K562 (cell line): ENCODE measurements around the gene AKR1A1. TPM values are rescaled to one million over a fixed set of nuclear protein-coding genes. Genes with fewer than 3 reads are reported as not detected.

Experiments
- ATAC-seq: fragments of 200-7000 bp; cut with Tn5 transposase; 3 replicates; pipeline ENCODE4 v1.9.1; 2020; ENCODE audit warnings: moderate library complexity
- BruUV-seq: library from RNA; stranded (reverse); fragments of 400-500 nt; replicated peaks from 2 replicates; lab custom pipeline; 2021; lab: Mats Ljungman, UMichigan
- CTCF ChIA-PET: fragments of 300-600 bp; formaldehyde crosslinking; extraction: SDS; loops from one replicate; lab custom pipeline; 2021; ENCODE audit warnings: low intra/inter-chr PET ratio; lab: Yijun Ruan, JAX
- POLR2A ChIA-PET: fragments of 300-600, 350-650 bp; sonication (Branson Sonifier 250); formaldehyde crosslinking; extraction: SDS; loops from one replicate; lab custom pipeline; 2021; ENCODE audit warnings: antibody characterized with exemption, inconsistent platforms; lab: Yijun Ruan, JAX
- DNase-seq, 4 experiments: peaks; one replicate each; pipeline versions ENCODE4 v3.0.0 to v3.0.0-alpha.2; 2011 to 2018; ENCODE audit warnings: low spot score in 3 of 4, mixed read lengths in 3 of 4; ENCODE audit errors: extremely low read depth in 1 of 4
- FAIRE-seq: peaks from 2 replicates; lab custom pipeline; 2011; peaks lifted over from hg19 to GRCh38; lab: Jason Lieb, UNC
- H2AFZ ChIP-seq: 2 replicates; pipeline ENCODE4 v1.6.0; 2011; ENCODE audit warnings: low read depth, low read length, control low read depth, inconsistent platforms
- H3K27ac ChIP-seq: fragments of 200-600 bp; 3 replicates; pipeline ENCODE4 v1.8.0; 2011; ENCODE audit warnings: low read depth, mild to moderate bottlenecking, control low read depth, inconsistent platforms, low read length, moderate library complexity, mixed read lengths; ENCODE audit errors: extremely low read depth
- H3K27me3 ChIP-seq, 2 experiments: fragments of 300-600 bp in 1 of 2; 2 replicates in 1 of 2; 3 replicates in 1 of 2; pipeline versions ENCODE4 v1.6.0 to v1.8.0; 2011; ENCODE audit warnings: inconsistent platforms in 2 of 2, low read length in 2 of 2, mild to moderate bottlenecking in 1 of 2, mixed read lengths in 1 of 2, moderate library complexity in 1 of 2; ENCODE audit not compliant: control insufficient read depth in 2 of 2, insufficient read depth in 2 of 2
- H3K36me3 ChIP-seq: fragments of 300-600 bp; 3 replicates; pipeline ENCODE4 v1.8.0; 2011; ENCODE audit warnings: mild to moderate bottlenecking, low read length, inconsistent platforms; ENCODE audit not compliant: control insufficient read depth, insufficient read depth
- H3K4me1 ChIP-seq, 2 experiments: fragments of 200-600 bp in 1 of 2; replicated peaks in 1 of 2; 2 replicates in 1 of 2; 3 replicates in 1 of 2; pipeline versions ENCODE4 v1.5.1 to v1.8.0; 2011; ENCODE audit warnings: inconsistent platforms in 2 of 2, low read length in 2 of 2, mild to moderate bottlenecking in 1 of 2, mixed read lengths in 1 of 2, moderate library complexity in 1 of 2; ENCODE audit not compliant: control insufficient read depth in 2 of 2, insufficient read depth in 2 of 2
- H3K4me2 ChIP-seq: 2 replicates; pipeline ENCODE4 v1.6.1; 2011; ENCODE audit warnings: low read length, control low read depth, inconsistent platforms, mixed read lengths; ENCODE audit not compliant: insufficient read depth
- H3K4me3 ChIP-seq: fragments of 200-600 bp; sonication (generic), shearing (Covaris generic); 2 replicates; pipeline ENCODE4 v1.5.1; 2016; ENCODE audit warnings: control low read depth, inconsistent platforms
- H3K79me2 ChIP-seq: fragments of 200-600 bp; 3 replicates; pipeline ENCODE4 v1.8.0; 2011; ENCODE audit warnings: low read length, inconsistent platforms; ENCODE audit not compliant: control insufficient read depth, insufficient read depth
- H3K9ac ChIP-seq, 2 experiments: 2 replicates each; pipeline versions ENCODE4 v1.6.0 to v1.6.1; 2011; ENCODE audit warnings: low read depth in 2 of 2, low read length in 2 of 2, control low read depth in 1 of 2, inconsistent platforms in 1 of 2, mild to moderate bottlenecking in 1 of 2, mixed read lengths in 1 of 2; ENCODE audit not compliant: insufficient read depth in 1 of 2
- H3K9me1 ChIP-seq: one replicate; pipeline ENCODE4 v1.6.0; 2011; ENCODE audit warnings: inconsistent platforms, mild to moderate bottlenecking, low read length, moderate library complexity; ENCODE audit not compliant: control insufficient read depth, insufficient read depth
- H3K9me3 ChIP-seq: replicated peaks from 2 replicates; pipeline ENCODE4 v1.5.1; 2011; ENCODE audit warnings: low read depth, low read length, inconsistent platforms; ENCODE audit not compliant: control insufficient read depth, insufficient read depth
- H4K20me1 ChIP-seq: replicated peaks from 2 replicates; pipeline ENCODE4 v1.6.1; 2011; ENCODE audit warnings: low read length, inconsistent platforms, mixed read lengths; ENCODE audit not compliant: control insufficient read depth, insufficient read depth
- BRCA1 ChIP-seq, 2 experiments: fragments of 450-650 bp in 1 of 2; sonication (generic) in 1 of 2; formaldehyde crosslinking in 1 of 2; IDR thresholded peaks; 2 replicates each; pipeline versions ENCODE4 v1.5.0 to v1.6.1; 2017 to 2020; ENCODE audit warnings: mild to moderate bottlenecking in 1 of 2, missing genetic modification reagents in 1 of 2
- HNRNPLL ChIP-seq: fragments of 200-400 bp; formaldehyde crosslinking; IDR thresholded peaks from 2 replicates; pipeline ENCODE4 v1.6.1; 2017; ENCODE audit warnings: low read length, low read depth, mild to moderate bottlenecking; ENCODE audit not compliant: poor library complexity, severe bottlenecking
- TRIM24 ChIP-seq, 2 experiments: fragments of 450-650 bp; IDR thresholded peaks; 2 replicates each; pipeline ENCODE4 v1.6.1; 2016
- WGBS: fragments of 100-300 bp; shearing (Covaris generic); methylation state at CpG from one replicate; pipeline ENCODE4 v1.1.6; 2016; ENCODE audit warnings: low coverage, mixed read lengths; ENCODE audit not compliant: insufficient coverage; ENCODE audit errors: missing lambda C conversion rate; 5-methylcytosine and 5-hydroxymethylcytosine counted together
- in situ Hi-C: fragments of 300-500 bp; cut with MboI; formaldehyde crosslinking; loops from 4 replicates; pipeline ENCODE4 v1.15.0; 2018; ENCODE audit warnings: inconsistent platforms, mixed read lengths
- intact Hi-C: fragments of 100-400 bp; cut with micrococcal nuclease; formaldehyde crosslinking; loops from 2 replicates; pipeline ENCODE4 v1.14.2; 2022
- polyA plus RNA-seq, 8 experiments: library from polyadenylated mRNA; depleted of rRNA in 4 of 8; stranded (reverse) in 5 of 8; unstranded in 3 of 8; fragments of >200 nt; fragmentation: Nextera tagmentation in 2 of 8; fragmentation: Illumina TruSeq in 1 of 8; extraction: Ambion mirVana in 2 of 8; extraction: Trizol in 1 of 8; gene quantifications; 2 replicates each; pipeline versions ENCODE4 v1.2.1 to v1.2.3, GENCODE V29; 2011 to 2014; ENCODE audit warnings: inconsistent platforms in 1 of 8, missing spikeins in 1 of 8
- total RNA-seq, 7 experiments: library from RNA; depleted of rRNA in 6 of 7; stranded (reverse); fragments of >200 nt in 6 of 7; fragmentation: Illumina TruSeq in 2 of 7; extraction: Trizol in 2 of 7; gene quantifications; 2 replicates each; pipeline versions ENCODE4 v1.2.1 to v1.2.3, GENCODE V29; 2011 to 2021; ENCODE audit warnings: low replicate concordance in 1 of 7
- TF ChIP-seq, protein P1 (sequence below): fragments of 200-800 bp; sonication (Bioruptor generic); IDR thresholded peaks from 2 replicates; pipeline ENCODE4 v1.6.1; 2017; ENCODE audit warnings: missing genetic modification characterization, missing compliant biosample characterization
- TF ChIP-seq, protein P2 (sequence below), 2 experiments: IDR thresholded peaks; 2 replicates each; pipeline ENCODE4 v1.6.1; 2012; ENCODE audit warnings: improper control_type of control experiment in 2 of 2, low read depth in 2 of 2, low read length in 2 of 2, borderline replicate concordance in 1 of 2
- TF ChIP-seq, protein P3 (sequence below): fragments of 450-650 bp; IDR thresholded peaks from 2 replicates; pipeline ENCODE4 v1.6.1; 2016; ENCODE audit warnings: low read depth
- TF ChIP-seq, protein P4 (sequence below): IDR thresholded peaks from 2 replicates; pipeline ENCODE4 v1.6.1; 2014; ENCODE audit warnings: antibody characterized with exemption

The AKR1A1 gene
- total and polyA plus RNA-seq, 9 of the 15 experiments (the other 6 are each of a cell fraction or from before 2014, with no cell fraction given): 68.6 to 211 (median 132) TPM

DNA sequence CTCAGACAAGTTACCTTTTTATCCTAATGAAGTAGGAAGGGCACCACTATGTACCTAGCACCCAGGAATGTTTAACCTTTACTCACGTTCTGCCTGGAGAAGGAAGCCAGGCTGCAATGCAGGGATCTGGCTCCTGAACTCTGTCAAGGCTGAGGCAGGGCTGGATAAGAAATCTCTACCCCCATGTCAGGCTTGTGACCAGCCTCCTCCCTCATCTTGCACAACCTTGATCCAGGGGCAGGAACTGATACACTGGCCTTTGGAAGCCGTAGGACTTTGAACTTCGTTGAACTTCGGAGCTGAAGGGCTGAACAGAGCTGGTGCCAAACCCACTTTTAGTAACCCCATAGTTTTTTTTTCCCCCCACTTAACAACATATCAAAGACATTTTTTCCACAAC, 8.0 kb upstream of the AKR1A1 start:
- H3K9me1 ChIP-seq: no peaks in the 10 kb centered on the region
- POLR2A ChIA-PET: interaction anchor here (0.8 to 6.3 kb wide), 5 partner anchors 8 to 43 kb away, joined by 3 to 87 read pairs (median 5); partner anchors contain the start of gene PRDX1
- FAIRE-seq (peak; percentile 74), DNase-seq (peak in 3 of 4 experiments; percentile 23 to 63 (median 39)), ATAC-seq (peak; percentile 63)
- 25% methylated on average over 4 of the region's 4 CpGs for whole genome bisulfite sequencing
- BruUV-seq: no TSS peak
- H3K4me2 ChIP-seq: no peak overlapping the region
- in situ Hi-C loops: no loop called here
- intact Hi-C loops: no loop called here
- H3K79me2 ChIP-seq: no peaks in the 10 kb centered on the region
- no peak overlapping the region for H3K4me3 ChIP-seq
- peaks cover 8 to 16% of the 10 kb centered on the region in 2 experiments for H3K4me1 ChIP-seq
- peak overlapping the region; percentile 16; the same call in 1 of the 2 replicates for H2AFZ ChIP-seq
- no peaks in the 10 kb centered on the region for H3K9me3 ChIP-seq
- CTCF ChIA-PET: no interaction called here
- H3K27ac ChIP-seq: no peak overlapping the region
- H3K9ac ChIP-seq: no peak overlapping the region
- H3K27me3 ChIP-seq: no peaks in the 10 kb centered on the region
- no peaks in the 10 kb centered on the region for H3K36me3 ChIP-seq
- no peaks in the 10 kb centered on the region for H4K20me1 ChIP-seq
- TF ChIP-seq HNRNPLL: no peak
- 0 out of 4 replicates have a peak, but pooled peaks of 1 of the 2 experiments have one; percentile 13 for TF ChIP-seq TRIM24 (IDR thresholded peaks at IDR 0.05)
- TF ChIP-seq, protein P1, sequence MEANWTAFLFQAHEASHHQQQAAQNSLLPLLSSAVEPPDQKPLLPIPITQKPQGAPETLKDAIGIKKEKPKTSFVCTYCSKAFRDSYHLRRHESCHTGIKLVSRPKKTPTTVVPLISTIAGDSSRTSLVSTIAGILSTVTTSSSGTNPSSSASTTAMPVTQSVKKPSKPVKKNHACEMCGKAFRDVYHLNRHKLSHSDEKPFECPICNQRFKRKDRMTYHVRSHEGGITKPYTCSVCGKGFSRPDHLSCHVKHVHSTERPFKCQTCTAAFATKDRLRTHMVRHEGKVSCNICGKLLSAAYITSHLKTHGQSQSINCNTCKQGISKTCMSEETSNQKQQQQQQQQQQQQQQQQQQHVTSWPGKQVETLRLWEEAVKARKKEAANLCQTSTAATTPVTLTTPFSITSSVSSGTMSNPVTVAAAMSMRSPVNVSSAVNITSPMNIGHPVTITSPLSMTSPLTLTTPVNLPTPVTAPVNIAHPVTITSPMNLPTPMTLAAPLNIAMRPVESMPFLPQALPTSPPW (CRISPR knock-in tag): peak; percentile 26; the same call in 1 of the 2 replicates
- TF ChIP-seq, protein P2, sequence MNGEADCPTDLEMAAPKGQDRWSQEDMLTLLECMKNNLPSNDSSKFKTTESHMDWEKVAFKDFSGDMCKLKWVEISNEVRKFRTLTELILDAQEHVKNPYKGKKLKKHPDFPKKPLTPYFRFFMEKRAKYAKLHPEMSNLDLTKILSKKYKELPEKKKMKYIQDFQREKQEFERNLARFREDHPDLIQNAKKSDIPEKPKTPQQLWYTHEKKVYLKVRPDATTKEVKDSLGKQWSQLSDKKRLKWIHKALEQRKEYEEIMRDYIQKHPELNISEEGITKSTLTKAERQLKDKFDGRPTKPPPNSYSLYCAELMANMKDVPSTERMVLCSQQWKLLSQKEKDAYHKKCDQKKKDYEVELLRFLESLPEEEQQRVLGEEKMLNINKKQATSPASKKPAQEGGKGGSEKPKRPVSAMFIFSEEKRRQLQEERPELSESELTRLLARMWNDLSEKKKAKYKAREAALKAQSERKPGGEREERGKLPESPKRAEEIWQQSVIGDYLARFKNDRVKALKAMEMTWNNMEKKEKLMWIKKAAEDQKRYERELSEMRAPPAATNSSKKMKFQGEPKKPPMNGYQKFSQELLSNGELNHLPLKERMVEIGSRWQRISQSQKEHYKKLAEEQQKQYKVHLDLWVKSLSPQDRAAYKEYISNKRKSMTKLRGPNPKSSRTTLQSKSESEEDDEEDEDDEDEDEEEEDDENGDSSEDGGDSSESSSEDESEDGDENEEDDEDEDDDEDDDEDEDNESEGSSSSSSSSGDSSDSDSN (IDR thresholded peaks at IDR 0.05; ENCODE audit: borderline replicate concordance in 1 of 2, low read depth in 2 of 2, low read length in 2 of 2): peak in 1 of 2 experiments; percentile 80; a peak in 1 of 4 replicates
- no peak for TF ChIP-seq BRCA1 (IDR thresholded peaks at IDR 0.05)
- TF ChIP-seq BRCA1 (CRISPR knock-in tag; IDR thresholded peaks at IDR 0.05): no peak
- TF ChIP-seq, protein P3, sequence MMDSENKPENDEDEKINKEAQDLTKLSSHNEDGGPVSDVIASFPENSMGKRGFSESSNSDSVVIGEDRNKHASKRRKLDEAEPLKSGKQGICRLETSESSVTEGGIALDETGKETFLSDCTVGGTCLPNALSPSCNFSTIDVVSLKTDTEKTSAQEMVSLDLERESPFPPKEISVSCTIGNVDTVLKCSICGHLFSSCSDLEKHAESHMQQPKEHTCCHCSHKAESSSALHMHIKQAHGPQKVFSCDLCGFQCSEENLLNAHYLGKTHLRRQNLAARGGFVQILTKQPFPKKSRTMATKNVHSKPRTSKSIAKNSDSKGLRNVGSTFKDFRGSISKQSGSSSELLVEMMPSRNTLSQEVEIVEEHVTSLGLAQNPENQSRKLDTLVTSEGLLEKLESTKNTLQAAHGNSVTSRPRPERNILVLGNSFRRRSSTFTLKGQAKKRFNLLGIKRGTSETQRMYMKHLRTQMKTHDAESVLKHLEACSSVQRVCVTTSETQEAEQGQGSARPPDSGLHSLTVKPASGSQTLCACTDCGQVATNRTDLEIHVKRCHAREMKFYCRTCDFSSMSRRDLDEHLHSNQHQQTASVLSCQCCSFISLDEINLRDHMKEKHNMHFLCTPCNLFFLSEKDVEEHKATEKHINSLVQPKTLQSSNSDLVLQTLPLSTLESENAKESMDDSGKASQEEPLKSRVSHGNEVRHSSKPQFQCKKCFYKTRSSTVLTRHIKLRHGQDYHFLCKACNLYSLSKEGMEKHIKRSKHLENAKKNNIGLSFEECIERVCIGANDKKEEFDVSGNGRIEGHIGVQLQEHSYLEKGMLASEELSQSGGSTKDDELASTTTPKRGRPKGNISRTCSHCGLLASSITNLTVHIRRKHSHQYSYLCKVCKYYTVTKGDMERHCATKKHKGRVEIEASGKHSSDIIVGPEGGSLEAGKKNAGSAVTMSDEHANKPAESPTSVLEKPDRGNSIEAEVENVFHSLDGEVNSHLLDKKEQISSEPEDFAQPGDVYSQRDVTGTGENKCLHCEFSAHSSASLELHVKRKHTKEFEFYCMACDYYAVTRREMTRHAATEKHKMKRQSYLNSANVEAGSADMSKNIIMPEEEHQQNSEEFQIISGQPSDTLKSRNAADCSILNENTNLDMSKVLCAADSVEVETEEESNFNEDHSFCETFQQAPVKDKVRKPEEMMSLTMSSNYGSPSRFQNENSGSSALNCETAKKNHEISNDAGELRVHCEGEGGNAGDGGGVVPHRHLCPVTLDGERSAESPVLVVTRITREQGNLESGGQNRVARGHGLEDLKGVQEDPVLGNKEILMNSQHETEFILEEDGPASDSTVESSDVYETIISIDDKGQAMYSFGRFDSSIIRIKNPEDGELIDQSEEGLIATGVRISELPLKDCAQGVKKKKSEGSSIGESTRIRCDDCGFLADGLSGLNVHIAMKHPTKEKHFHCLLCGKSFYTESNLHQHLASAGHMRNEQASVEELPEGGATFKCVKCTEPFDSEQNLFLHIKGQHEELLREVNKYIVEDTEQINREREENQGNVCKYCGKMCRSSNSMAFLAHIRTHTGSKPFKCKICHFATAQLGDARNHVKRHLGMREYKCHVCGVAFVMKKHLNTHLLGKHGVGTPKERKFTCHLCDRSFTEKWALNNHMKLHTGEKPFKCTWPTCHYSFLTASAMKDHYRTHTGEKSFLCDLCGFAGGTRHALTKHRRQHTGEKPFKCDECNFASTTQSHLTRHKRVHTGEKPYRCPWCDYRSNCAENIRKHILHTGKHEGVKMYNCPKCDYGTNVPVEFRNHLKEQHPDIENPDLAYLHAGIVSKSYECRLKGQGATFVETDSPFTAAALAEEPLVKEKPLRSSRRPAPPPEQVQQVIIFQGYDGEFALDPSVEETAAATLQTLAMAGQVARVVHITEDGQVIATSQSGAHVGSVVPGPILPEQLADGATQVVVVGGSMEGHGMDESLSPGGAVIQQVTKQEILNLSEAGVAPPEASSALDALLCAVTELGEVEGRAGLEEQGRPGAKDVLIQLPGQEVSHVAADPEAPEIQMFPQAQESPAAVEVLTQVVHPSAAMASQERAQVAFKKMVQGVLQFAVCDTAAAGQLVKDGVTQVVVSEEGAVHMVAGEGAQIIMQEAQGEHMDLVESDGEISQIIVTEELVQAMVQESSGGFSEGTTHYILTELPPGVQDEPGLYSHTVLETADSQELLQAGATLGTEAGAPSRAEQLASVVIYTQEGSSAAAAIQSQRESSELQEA: no peak
- TF ChIP-seq, protein P4, sequence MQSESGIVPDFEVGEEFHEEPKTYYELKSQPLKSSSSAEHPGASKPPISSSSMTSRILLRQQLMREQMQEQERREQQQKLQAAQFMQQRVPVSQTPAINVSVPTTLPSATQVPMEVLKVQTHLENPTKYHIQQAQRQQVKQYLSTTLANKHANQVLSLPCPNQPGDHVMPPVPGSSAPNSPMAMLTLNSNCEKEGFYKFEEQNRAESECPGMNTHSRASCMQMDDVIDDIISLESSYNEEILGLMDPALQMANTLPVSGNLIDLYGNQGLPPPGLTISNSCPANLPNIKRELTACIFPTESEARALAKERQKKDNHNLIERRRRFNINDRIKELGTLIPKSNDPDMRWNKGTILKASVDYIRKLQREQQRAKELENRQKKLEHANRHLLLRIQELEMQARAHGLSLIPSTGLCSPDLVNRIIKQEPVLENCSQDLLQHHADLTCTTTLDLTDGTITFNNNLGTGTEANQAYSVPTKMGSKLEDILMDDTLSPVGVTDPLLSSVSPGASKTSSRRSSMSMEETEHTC: 0 out of 2 replicates have a peak, but pooled peaks have one; percentile 35
